ENCODE measurements around the gene STOML3. TPM values are rescaled to one million over a fixed set of nuclear protein-coding genes. Genes with fewer than 3 reads are reported as not detected.
A peak's percentile ranks its signal among the peaks of the same experiment; 100 is the strongest.

Gene STOML3
- total RNA-seq, 3 donors from 2014 or later (not counting 1 experiment from before 2014, with no cell fraction given): not detected

GRCh38 chr13:38970380-38971051 lies 20.1 kb downstream of the STOML3 start:
- 85% methylated on average over 4 of the region's 4 CpGs for WGBS (ENCODE audit: insufficient coverage)
- no peaks in the 10 kb centered on the region for H3K36me3 ChIP-seq (ENCODE audit: control insufficient read depth, insufficient read depth, low read length)
- H3K4me1 Mint-ChIP-seq: no peaks in the 10 kb centered on the region
- no peak overlapping the region for H3K27ac ChIP-seq (ENCODE audit: low read length)
- no peak overlapping the region for H3K4me3 ChIP-seq (ENCODE audit: low read length)
- no peaks in the 10 kb centered on the region for H3K9me3 ChIP-seq (ENCODE audit: control insufficient read depth, insufficient read depth, low read length)
- H3K9me3 Mint-ChIP-seq: no peaks in the 10 kb centered on the region
- intact Hi-C loops (cut with micrococcal nuclease): loop anchor here (5.0 kb wide), 1 partner anchor 642 kb away; no protein-coding TSS in a partner anchor
- no peak overlapping the region for H3K27ac Mint-ChIP-seq
- no peak for TF ChIP-seq CTCF (IDR thresholded peaks at IDR 0.05)
- no peaks in the 10 kb centered on the region for H3K36me3 Mint-ChIP-seq
- H3K27me3 Mint-ChIP-seq (ENCODE audit: low read depth in 2 of 2): peaks cover 0 to 6% of the 10 kb centered on the region in 2 donors
- DNase-seq (peak in 1 of 2 donors; percentile 17), ATAC-seq (no peak)
- H3K4me1 ChIP-seq (ENCODE audit: control insufficient read depth, insufficient read depth, low read length): no peaks in the 10 kb centered on the region
- H3K4me3 Mint-ChIP-seq: no peak overlapping the region
- H3K27me3 ChIP-seq (ENCODE audit: control insufficient read depth, insufficient read depth, low read length): no peaks in the 10 kb centered on the region

GRCh38 chr13:38969187-38969586 lies 21.4 kb downstream of the STOML3 start:
- intact Hi-C loops (cut with micrococcal nuclease): no loop called here
- Mint-ChIP-seq H3K4me3 (no peak overlapping the region), H3K27ac (no peak overlapping the region)

GRCh38 chr13:38967446-38967845 lies 23.2 kb downstream of the STOML3 start:
- intact Hi-C loops (cut with micrococcal nuclease): no loop called here
- Histone ChIP-seq H3K4me3 (ENCODE audit: low read length) (no peak overlapping the region), H3K27me3 (ENCODE audit: control insufficient read depth, insufficient read depth, low read length) (no peaks in the 10 kb centered on the region), H3K36me3 (ENCODE audit: control insufficient read depth, insufficient read depth, low read length) (no peaks in the 10 kb centered on the region), H3K27ac (ENCODE audit: low read length) (no peak overlapping the region), H3K9me3 (ENCODE audit: control insufficient read depth, insufficient read depth, low read length) (no peaks in the 10 kb centered on the region), H3K4me1 (ENCODE audit: control insufficient read depth, insufficient read depth, low read length) (no peaks in the 10 kb centered on the region)
- Mint-ChIP-seq H3K27ac (no peak overlapping the region), H3K4me3 (no peak overlapping the region), H3K27me3 (ENCODE audit: low read depth in 2 of 2) (peaks cover 0 to 6% of the 10 kb centered on the region in 2 donors), H3K36me3 (no peaks in the 10 kb centered on the region), H3K4me1 (no peaks in the 10 kb centered on the region), H3K9me3 (no peaks in the 10 kb centered on the region)
- no peak for ATAC-seq
- TF ChIP-seq CTCF (IDR thresholded peaks at IDR 0.05): no peak
- DNase-seq: no peak
- WGBS (ENCODE audit: insufficient coverage): 81% methylated on average over 2 of the region's 2 CpGs

More at GRCh38 chr13:38969187-38969586, 21.4 kb downstream of the STOML3 start:
- no peak for TF ChIP-seq CTCF (IDR thresholded peaks at IDR 0.05)
- DNase-seq (no peak), ATAC-seq (no peak)
- H3K27me3 Mint-ChIP-seq (ENCODE audit: low read depth in 2 of 2): peaks cover 0 to 6% of the 10 kb centered on the region in 2 donors
- Histone ChIP-seq H3K4me1 (ENCODE audit: control insufficient read depth, insufficient read depth, low read length) (no peaks in the 10 kb centered on the region), H3K27me3 (ENCODE audit: control insufficient read depth, insufficient read depth, low read length) (no peaks in the 10 kb centered on the region), H3K27ac (ENCODE audit: low read length) (no peak overlapping the region), H3K36me3 (ENCODE audit: control insufficient read depth, insufficient read depth, low read length) (no peaks in the 10 kb centered on the region), H3K9me3 (ENCODE audit: control insufficient read depth, insufficient read depth, low read length) (no peaks in the 10 kb centered on the region), H3K4me3 (ENCODE audit: low read length) (no peak overlapping the region)
- no peaks in the 10 kb centered on the region for H3K36me3 Mint-ChIP-seq
- WGBS (ENCODE audit: insufficient coverage): 68% methylated on average over 1 of the region's 2 CpGs
- H3K9me3 Mint-ChIP-seq: no peaks in the 10 kb centered on the region
- no peaks in the 10 kb centered on the region for H3K4me1 Mint-ChIP-seq

GRCh38 chr13:38965281-38965680 lies 25.4 kb downstream of the STOML3 start:
- H3K4me3 ChIP-seq (ENCODE audit: low read length): no peak overlapping the region
- Mint-ChIP-seq H3K27ac (no peak overlapping the region), H3K9me3 (peaks cover 0 to 2% of the 10 kb centered on the region in 2 donors), H3K36me3 (no peaks in the 10 kb centered on the region), H3K27me3 (ENCODE audit: low read depth in 2 of 2) (peaks cover 0 to 5% of the 10 kb centered on the region in 2 donors), H3K4me3 (no peak overlapping the region), H3K4me1 (no peaks in the 10 kb centered on the region)
- no peak overlapping the region for H3K27ac ChIP-seq (ENCODE audit: low read length)
- WGBS (ENCODE audit: insufficient coverage): 85% methylated on average over 4 of the region's 4 CpGs
- no peaks in the 10 kb centered on the region for H3K36me3 ChIP-seq (ENCODE audit: control insufficient read depth, insufficient read depth, low read length)
- intact Hi-C loops (cut with micrococcal nuclease): no loop called here
- H3K9me3 ChIP-seq (ENCODE audit: control insufficient read depth, insufficient read depth, low read length): no peaks in the 10 kb centered on the region
- no peaks in the 10 kb centered on the region for H3K27me3 ChIP-seq (ENCODE audit: control insufficient read depth, insufficient read depth, low read length)
- no peak for TF ChIP-seq CTCF (IDR thresholded peaks at IDR 0.05)
- no peak for DNase-seq
- H3K4me1 ChIP-seq (ENCODE audit: control insufficient read depth, insufficient read depth, low read length): no peaks in the 10 kb centered on the region
- no peak for ATAC-seq
